ENCODE results near the gene TDP1. TPM values are rescaled to one million over a fixed set of nuclear protein-coding genes. Genes with fewer than 3 reads are reported as not detected.

TDP1 gene
- total and polyA plus RNA-seq, 2 experiments from 2014 or later: 23.0 to 63.6 TPM

DNA sequence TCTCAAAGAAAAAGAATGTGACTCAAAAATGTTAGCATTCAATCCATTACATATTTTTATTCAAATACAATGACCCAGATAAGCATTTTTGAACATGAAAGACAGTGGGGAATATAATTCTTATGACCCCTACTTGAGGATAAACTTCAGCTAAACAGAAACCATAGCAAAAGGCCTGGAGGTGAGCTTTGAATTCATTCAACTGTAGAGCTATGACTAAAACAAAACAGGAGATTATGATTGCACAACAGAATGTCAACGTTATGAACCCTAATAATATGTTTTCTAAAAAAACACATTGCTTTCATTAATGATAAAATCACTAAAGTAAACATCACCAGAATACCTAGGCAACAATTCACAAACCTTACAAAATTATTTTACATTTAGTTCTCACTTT lies 29.0 kb upstream of the TDP1 start (continued):
- TF ChIP-seq, protein P1, sequence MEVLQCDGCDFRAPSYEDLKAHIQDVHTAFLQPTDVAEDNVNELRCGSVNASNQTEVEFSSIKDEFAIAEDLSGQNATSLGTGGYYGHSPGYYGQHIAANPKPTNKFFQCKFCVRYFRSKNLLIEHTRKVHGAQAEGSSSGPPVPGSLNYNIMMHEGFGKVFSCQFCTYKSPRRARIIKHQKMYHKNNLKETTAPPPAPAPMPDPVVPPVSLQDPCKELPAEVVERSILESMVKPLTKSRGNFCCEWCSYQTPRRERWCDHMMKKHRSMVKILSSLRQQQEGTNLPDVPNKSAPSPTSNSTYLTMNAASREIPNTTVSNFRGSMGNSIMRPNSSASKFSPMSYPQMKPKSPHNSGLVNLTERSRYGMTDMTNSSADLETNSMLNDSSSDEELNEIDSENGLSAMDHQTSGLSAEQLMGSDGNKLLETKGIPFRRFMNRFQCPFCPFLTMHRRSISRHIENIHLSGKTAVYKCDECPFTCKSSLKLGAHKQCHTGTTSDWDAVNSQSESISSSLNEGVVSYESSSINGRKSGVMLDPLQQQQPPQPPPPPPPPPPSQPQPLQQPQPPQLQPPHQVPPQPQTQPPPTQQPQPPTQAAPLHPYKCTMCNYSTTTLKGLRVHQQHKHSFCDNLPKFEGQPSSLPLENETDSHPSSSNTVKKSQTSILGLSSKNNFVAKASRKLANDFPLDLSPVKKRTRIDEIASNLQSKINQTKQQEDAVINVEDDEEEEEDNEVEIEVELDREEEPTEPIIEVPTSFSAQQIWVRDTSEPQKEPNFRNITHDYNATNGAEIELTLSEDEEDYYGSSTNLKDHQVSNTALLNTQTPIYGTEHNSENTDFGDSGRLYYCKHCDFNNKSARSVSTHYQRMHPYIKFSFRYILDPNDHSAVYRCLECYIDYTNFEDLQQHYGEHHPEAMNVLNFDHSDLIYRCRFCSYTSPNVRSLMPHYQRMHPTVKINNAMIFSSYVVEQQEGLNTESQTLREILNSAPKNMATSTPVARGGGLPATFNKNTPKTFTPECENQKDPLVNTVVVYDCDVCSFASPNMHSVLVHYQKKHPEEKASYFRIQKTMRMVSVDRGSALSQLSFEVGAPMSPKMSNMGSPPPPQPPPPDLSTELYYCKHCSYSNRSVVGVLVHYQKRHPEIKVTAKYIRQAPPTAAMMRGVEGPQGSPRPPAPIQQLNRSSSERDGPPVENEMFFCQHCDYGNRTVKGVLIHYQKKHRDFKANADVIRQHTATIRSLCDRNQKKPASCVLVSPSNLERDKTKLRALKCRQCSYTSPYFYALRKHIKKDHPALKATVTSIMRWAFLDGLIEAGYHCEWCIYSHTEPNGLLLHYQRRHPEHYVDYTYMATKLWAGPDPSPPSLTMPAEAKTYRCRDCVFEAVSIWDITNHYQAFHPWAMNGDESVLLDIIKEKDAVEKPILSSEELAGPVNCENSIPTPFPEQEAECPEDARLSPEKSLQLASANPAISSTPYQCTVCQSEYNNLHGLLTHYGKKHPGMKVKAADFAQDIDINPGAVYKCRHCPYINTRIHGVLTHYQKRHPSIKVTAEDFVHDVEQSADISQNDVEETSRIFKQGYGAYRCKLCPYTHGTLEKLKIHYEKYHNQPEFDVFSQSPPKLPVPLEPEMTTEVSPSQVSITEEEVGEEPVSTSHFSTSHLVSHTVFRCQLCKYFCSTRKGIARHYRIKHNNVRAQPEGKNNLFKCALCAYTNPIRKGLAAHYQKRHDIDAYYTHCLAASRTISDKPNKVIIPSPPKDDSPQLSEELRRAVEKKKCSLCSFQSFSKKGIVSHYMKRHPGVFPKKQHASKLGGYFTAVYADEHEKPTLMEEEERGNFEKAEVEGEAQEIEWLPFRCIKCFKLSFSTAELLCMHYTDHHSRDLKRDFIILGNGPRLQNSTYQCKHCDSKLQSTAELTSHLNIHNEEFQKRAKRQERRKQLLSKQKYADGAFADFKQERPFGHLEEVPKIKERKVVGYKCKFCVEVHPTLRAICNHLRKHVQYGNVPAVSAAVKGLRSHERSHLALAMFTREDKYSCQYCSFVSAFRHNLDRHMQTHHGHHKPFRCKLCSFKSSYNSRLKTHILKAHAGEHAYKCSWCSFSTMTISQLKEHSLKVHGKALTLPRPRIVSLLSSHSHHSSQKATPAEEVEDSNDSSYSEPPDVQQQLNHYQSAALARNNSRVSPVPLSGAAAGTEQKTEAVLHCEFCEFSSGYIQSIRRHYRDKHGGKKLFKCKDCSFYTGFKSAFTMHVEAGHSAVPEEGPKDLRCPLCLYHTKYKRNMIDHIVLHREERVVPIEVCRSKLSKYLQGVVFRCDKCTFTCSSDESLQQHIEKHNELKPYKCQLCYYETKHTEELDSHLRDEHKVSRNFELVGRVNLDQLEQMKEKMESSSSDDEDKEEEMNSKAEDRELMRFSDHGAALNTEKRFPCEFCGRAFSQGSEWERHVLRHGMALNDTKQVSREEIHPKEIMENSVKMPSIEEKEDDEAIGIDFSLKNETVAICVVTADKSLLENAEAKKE (CRISPR knock-in tag; IDR thresholded peaks at IDR 0.05): no peak
- TF ChIP-seq JUNB (IDR thresholded peaks at IDR 0.05; ENCODE audit: unreplicated experiment) (no peak), ZNF331 (CRISPR knock-in tag; IDR thresholded peaks at IDR 0.05; ENCODE audit: low read depth) (no peak), ZNF114 (CRISPR knock-in tag; IDR thresholded peaks at IDR 0.05) (no peak), CREB1 (CRISPR knock-in tag; IDR thresholded peaks at IDR 0.05; ENCODE audit: low read depth) (no peak), EZH2 (IDR thresholded peaks at IDR 0.05; ENCODE audit: low read depth, unreplicated experiment) (no peak)

DNA sequence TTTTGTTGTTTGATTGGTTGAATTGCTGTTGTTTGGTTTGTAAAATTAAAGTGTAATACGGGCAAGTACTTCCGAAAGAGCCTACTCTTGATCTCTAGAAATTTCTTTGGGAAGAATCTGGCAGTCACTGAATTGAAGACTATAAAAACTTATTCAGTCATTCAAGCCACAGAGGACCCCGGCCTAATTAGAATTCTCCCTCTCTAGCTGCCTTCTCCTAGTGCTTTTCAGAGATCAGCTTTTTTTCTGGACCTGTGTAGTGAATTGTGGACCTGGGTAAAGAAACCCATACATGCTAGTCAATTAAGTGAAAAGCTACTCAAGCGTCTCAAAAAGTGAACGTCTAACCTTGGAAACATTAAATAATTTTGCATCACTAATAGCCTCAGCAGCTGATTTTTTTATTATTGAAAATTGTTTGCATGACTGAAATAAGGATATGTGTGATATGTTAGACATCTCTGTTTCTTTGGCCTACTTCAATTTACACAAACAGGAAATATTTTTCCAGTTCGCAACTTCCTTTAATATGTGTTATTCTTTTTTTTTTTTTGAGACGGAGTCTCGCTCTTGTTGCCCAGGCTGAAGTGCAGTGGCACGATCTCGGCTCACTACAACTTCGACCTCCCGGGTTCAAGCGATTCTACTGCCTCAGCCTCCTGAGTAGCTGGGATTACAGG lies 28.4 kb upstream of the TDP1 start:
- ATAC-seq: no peak

More for the DNA sequence above, 28.4 kb upstream of the TDP1 start:
- Mint-ChIP-seq H3K4me3 (no peak overlapping the region), H3K4me1 (peaks cover 10% of the 10 kb centered on the region; the same call in 2 of the 3 replicates), H3K36me3 (ENCODE audit: low read depth) (no peaks in the 10 kb centered on the region), H3K9me3 (no peaks in the 10 kb centered on the region), H3K27me3 (ENCODE audit: insufficient read depth, low read depth, poor library complexity) (no peaks in the 10 kb centered on the region), H3K27ac (no peak overlapping the region)
- no peaks in the 10 kb centered on the region for H3K27me3 ChIP-seq (ENCODE audit: insufficient read depth)
- H3F3A ChIP-seq (replicated peaks; ENCODE audit: low read depth): no peaks in the 10 kb centered on the region; the same call in 1 of the 2 replicates
- H3K9me2 ChIP-seq (ENCODE audit: insufficient read depth): no peaks in the 10 kb centered on the region
- H3K4me3 ChIP-seq: no peak overlapping the region
- no peak overlapping the region for H2AFZ ChIP-seq
- peaks cover 3% of the 10 kb centered on the region; the same call in 1 of the 2 replicates for H3K4me1 ChIP-seq (ENCODE audit: insufficient read depth)
- no peak overlapping the region for H3K4me2 ChIP-seq
- H4K20me1 ChIP-seq (replicated peaks; ENCODE audit: insufficient read depth): no peaks in the 10 kb centered on the region
- H3K36me3 ChIP-seq (ENCODE audit: insufficient read depth): 0 out of 2 replicates have a peak, but pooled peaks cover 5% of the 10 kb centered on the region
- no peak overlapping the region for H3K27ac ChIP-seq (ENCODE audit: low read depth)
- H3K79me2 ChIP-seq (replicated peaks; ENCODE audit: insufficient read depth): no peaks in the 10 kb centered on the region
- TF ChIP-seq, protein P2, sequence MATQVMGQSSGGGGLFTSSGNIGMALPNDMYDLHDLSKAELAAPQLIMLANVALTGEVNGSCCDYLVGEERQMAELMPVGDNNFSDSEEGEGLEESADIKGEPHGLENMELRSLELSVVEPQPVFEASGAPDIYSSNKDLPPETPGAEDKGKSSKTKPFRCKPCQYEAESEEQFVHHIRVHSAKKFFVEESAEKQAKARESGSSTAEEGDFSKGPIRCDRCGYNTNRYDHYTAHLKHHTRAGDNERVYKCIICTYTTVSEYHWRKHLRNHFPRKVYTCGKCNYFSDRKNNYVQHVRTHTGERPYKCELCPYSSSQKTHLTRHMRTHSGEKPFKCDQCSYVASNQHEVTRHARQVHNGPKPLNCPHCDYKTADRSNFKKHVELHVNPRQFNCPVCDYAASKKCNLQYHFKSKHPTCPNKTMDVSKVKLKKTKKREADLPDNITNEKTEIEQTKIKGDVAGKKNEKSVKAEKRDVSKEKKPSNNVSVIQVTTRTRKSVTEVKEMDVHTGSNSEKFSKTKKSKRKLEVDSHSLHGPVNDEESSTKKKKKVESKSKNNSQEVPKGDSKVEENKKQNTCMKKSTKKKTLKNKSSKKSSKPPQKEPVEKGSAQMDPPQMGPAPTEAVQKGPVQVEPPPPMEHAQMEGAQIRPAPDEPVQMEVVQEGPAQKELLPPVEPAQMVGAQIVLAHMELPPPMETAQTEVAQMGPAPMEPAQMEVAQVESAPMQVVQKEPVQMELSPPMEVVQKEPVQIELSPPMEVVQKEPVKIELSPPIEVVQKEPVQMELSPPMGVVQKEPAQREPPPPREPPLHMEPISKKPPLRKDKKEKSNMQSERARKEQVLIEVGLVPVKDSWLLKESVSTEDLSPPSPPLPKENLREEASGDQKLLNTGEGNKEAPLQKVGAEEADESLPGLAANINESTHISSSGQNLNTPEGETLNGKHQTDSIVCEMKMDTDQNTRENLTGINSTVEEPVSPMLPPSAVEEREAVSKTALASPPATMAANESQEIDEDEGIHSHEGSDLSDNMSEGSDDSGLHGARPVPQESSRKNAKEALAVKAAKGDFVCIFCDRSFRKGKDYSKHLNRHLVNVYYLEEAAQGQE (IDR thresholded peaks at IDR 0.05; ENCODE audit: unreplicated experiment): no peak
- no peak for DNase-seq (ENCODE audit: low spot score)
